ENCODE data around the gene PRSS21. TPM values are rescaled to one million over a fixed set of nuclear protein-coding genes. Genes with fewer than 3 reads are reported as not detected.

The PRSS21 gene
- total RNA-seq, 5 donors from 2014 or later (not counting 1 experiment from before 2014, with no cell fraction given) = 0.90 to 8.3 (median 3.3) TPM

DNA sequence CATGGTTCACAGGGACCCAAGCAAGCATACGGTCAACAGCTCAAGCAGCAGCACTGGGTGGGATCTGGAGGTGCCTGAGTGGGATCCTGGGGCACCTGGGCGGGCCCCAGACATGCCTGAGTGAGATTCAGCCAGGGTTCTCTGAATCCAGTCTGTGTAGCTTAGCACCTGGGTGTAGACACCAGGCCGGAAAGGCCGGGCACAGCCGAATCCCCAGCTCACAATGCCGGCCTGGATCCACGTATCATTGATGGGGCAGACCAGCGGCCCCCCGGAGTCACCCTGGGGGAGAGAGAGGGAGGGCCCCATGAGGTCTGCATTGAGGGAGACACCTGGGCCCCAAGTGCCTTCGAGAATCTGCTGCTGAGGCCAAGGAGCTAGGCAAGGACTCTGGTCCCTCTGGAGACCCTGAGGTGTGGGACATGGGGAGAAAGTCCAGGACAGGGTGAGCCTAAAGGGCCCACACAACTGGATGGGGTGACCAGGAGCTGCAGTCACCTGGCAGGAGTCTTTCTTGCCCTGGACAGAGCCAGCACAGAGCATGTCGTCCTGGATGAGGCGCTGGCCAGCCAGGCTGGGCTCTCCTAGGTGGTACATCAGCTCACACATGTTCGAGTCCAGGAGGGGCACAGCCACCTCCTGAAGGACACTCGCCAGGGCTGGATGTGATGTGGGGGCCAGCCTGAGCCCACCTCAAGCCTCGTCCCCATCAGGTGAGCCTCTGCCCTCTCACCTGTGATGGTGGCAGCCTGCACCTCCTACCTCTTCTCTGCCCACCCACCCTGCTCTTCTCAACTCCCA lies 22.8 kb downstream of the PRSS21 start:
- ChIA-PET CTCF (interaction anchor here (0.9 to 2.6 kb wide), 3 partner anchors 26 to 28 kb away, joined by 4 to 19 read pairs (median 5); no protein-coding TSS in a partner anchor), POLR2A (no interaction called here)
- Mint-ChIP-seq H3K9me3 (no peaks in the 10 kb centered on the region), H3K36me3 (no peaks in the 10 kb centered on the region), H3K4me1 (peaks cover 16 to 55% (median 39%) of the 10 kb centered on the region in 3 donors), H3K27me3 (peaks cover 0 to 4% of the 10 kb centered on the region in 2 donors), H3K4me3 (peak overlapping the region in 1 of 3 donors; percentile 42), H3K27ac (peak overlapping the region in 1 of 2 donors; percentile 39)
- Histone ChIP-seq H3K27me3 (replicated peaks in 1 of 2; ENCODE audit: control insufficient read depth in 2 of 2, extremely low read depth in 1 of 2, insufficient read depth in 2 of 2, low read length in 1 of 2) (peaks cover 0 to 10% of the 10 kb centered on the region in 2 experiments), H3K36me3 (ENCODE audit: control insufficient read depth in 2 of 2, extremely low read depth in 1 of 2, insufficient read depth in 1 of 2, low read length in 1 of 2) (no peaks in the 10 kb centered on the region), H3K4me3 (ENCODE audit: control insufficient read depth in 1 of 2, extremely low read depth in 1 of 2, low read length in 1 of 2) (no peak overlapping the region), H3K4me1 (ENCODE audit: control insufficient read depth in 1 of 2, extremely low read depth in 1 of 2, insufficient read depth in 2 of 2, low read length in 2 of 2) (peaks cover 22 to 47% of the 10 kb centered on the region in 2 experiments), H3K9me3 (no peaks in the 10 kb centered on the region), H3K27ac (ENCODE audit: low read length) (peak overlapping the region; percentile 91)
- no peak for DNase-seq
- ATAC-seq (replicated peaks in 1 of 4) = no peak
- 95% methylated on average over 9 of the region's 15 CpGs for WGBS (ENCODE audit: insufficient coverage)

GRCh38 chr16:2840914-2841313 lies 23.9 kb downstream of the PRSS21 start:
- Mint-ChIP-seq H3K4me3 (peak overlapping the region in 1 of 3 donors; percentile 66), H3K4me1 (peaks cover 16 to 56% (median 45%) of the 10 kb centered on the region in 3 donors), H3K9me3 (no peaks in the 10 kb centered on the region), H3K27ac (no peak overlapping the region), H3K27me3 (peaks cover 0 to 3% of the 10 kb centered on the region in 2 donors), H3K36me3 (no peaks in the 10 kb centered on the region)
- Histone ChIP-seq H3K4me3 (ENCODE audit: control insufficient read depth in 1 of 2, extremely low read depth in 1 of 2, low read length in 1 of 2) (peak overlapping the region in 1 of 2 donors; percentile 38), H3K9me3 (no peaks in the 10 kb centered on the region), H3K27ac (ENCODE audit: low read length) (peak overlapping the region; percentile 91), H3K4me1 (ENCODE audit: control insufficient read depth in 1 of 2, extremely low read depth in 1 of 2, insufficient read depth in 2 of 2, low read length in 2 of 2) (peaks cover 22 to 47% of the 10 kb centered on the region in 2 experiments), H3K27me3 (replicated peaks in 1 of 2; ENCODE audit: control insufficient read depth in 2 of 2, extremely low read depth in 1 of 2, insufficient read depth in 2 of 2, low read length in 1 of 2) (peaks cover 0 to 6% of the 10 kb centered on the region in 2 experiments), H3K36me3 (ENCODE audit: control insufficient read depth in 2 of 2, extremely low read depth in 1 of 2, insufficient read depth in 1 of 2, low read length in 1 of 2) (no peaks in the 10 kb centered on the region)
- ATAC-seq (replicated peaks in 1 of 4) (no peak), DNase-seq (peak in 1 of 35 experiments; percentile 19)
- 30% methylated on average over 2 of the region's 12 CpGs for WGBS (ENCODE audit: insufficient coverage)
- CTCF ChIA-PET = no interaction called here
- POLR2A ChIA-PET = no interaction called here

DNA sequence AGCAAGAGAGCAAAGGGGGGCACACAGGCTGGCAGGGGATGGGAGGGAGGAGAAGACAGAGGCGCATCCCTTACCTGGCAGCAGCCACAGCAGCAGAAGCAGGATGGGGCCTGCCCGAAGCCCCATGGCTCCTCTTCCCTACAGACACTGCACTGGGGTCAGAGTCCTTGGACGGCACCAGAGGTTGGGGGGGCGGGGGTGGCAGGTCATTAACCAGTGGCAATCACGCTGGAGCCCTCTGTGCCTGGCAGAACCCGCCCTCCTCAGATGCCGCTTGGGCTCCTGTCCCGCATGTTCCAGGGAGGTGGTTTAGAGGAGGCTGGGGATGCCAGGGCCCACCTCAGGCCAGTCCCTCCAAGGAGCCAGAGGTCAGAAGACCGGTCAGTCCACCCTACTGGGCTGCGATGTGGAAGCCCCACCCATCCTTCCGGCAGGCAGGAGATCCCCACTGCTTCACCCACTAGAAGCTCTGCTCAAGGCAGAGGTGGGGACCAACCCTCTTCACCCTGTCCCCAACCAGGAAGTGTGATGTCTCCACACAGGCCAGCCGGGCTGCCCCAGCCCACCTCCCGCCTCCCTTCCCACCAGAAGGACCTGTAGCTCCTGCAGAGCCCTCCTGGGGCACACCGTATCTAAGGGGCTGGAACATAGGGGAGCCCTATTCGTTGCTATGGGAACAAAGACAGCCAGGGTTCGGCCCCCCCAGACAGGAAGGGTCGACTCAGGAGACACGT lies 24.7 kb downstream of the PRSS21 start:
- no peaks in the 10 kb centered on the region for H3K36me3 ChIP-seq (ENCODE audit: control insufficient read depth in 2 of 2, extremely low read depth in 1 of 2, insufficient read depth in 1 of 2, low read length in 1 of 2)
- H3K4me1 ChIP-seq (ENCODE audit: control insufficient read depth in 1 of 2, extremely low read depth in 1 of 2, insufficient read depth in 2 of 2, low read length in 2 of 2) = peaks cover 22 to 47% of the 10 kb centered on the region in 2 experiments
- ChIA-PET CTCF (interaction anchor here in 1 of 2 donors (0.5 to 4.4 kb wide), 2 partner anchors 26 to 64 kb away, joined by 5 to 16 read pairs; no protein-coding TSS in a partner anchor), POLR2A (no interaction called here)
- peaks cover 0 to 3% of the 10 kb centered on the region in 2 donors for H3K27me3 Mint-ChIP-seq
- WGBS (ENCODE audit: insufficient coverage) = 60% methylated on average over 17 of the region's 18 CpGs
- H3K4me1 Mint-ChIP-seq = peaks cover 16 to 58% (median 49%) of the 10 kb centered on the region in 3 donors
- H3K4me3 ChIP-seq (ENCODE audit: control insufficient read depth in 1 of 2, extremely low read depth in 1 of 2, low read length in 1 of 2) = peak overlapping the region; percentile 12 to 38
- H3K27me3 ChIP-seq (replicated peaks in 1 of 2; ENCODE audit: control insufficient read depth in 2 of 2, extremely low read depth in 1 of 2, insufficient read depth in 2 of 2, low read length in 1 of 2) = no peaks in the 10 kb centered on the region
- peak overlapping the region; percentile 92 to 95 for H3K27ac Mint-ChIP-seq
- H3K27ac ChIP-seq (ENCODE audit: low read length) = peak overlapping the region; percentile 91
- ATAC-seq (replicated peaks in 1 of 4) = peak in 1 of 4 experiments; percentile 15
- H3K9me3 Mint-ChIP-seq = no peaks in the 10 kb centered on the region
- H3K9me3 ChIP-seq = no peaks in the 10 kb centered on the region
- peak in 3 of 35 experiments; percentile 20 to 43 (median 34) for DNase-seq
- peak overlapping the region; percentile 21 to 66 (median 62) for H3K4me3 Mint-ChIP-seq
- H3K36me3 Mint-ChIP-seq = no peaks in the 10 kb centered on the region

GRCh38 chr16:2842340-2843000 lies 25.4 kb downstream of the PRSS21 start:
- Mint-ChIP-seq H3K9me3 (no peaks in the 10 kb centered on the region), H3K4me1 (peaks cover 16 to 61% (median 49%) of the 10 kb centered on the region in 3 donors), H3K4me3 (peak overlapping the region; percentile 62 to 66 (median 63)), H3K36me3 (no peaks in the 10 kb centered on the region), H3K27me3 (no peaks in the 10 kb centered on the region), H3K27ac (peak overlapping the region; percentile 92 to 95)
- peak; percentile 32 to 85 (median 58) for DNase-seq
- H3K4me1 ChIP-seq (ENCODE audit: control insufficient read depth in 1 of 2, extremely low read depth in 1 of 2, insufficient read depth in 2 of 2, low read length in 2 of 2) = peaks cover 22 to 50% of the 10 kb centered on the region in 2 experiments
- no peaks in the 10 kb centered on the region for H3K36me3 ChIP-seq (ENCODE audit: control insufficient read depth in 2 of 2, extremely low read depth in 1 of 2, insufficient read depth in 1 of 2, low read length in 1 of 2)
- peak; percentile 50 to 74 (median 62) for ATAC-seq (replicated peaks in 1 of 4)
- WGBS (ENCODE audit: insufficient coverage) = 23% methylated on average over 39 of the region's 40 CpGs
- no peaks in the 10 kb centered on the region for H3K9me3 ChIP-seq
- peak overlapping the region; percentile 91 for H3K27ac ChIP-seq (ENCODE audit: low read length)
- CTCF ChIA-PET = interaction anchor here in 1 of 2 donors (4.4 kb wide), 1 partner anchor 26 kb away, joined by 16 read pairs; no protein-coding TSS in a partner anchor
- peaks cover 0 to 3% of the 10 kb centered on the region in 2 experiments for H3K27me3 ChIP-seq (replicated peaks in 1 of 2; ENCODE audit: control insufficient read depth in 2 of 2, extremely low read depth in 1 of 2, insufficient read depth in 2 of 2, low read length in 1 of 2)
- POLR2A ChIA-PET = no interaction called here
- H3K4me3 ChIP-seq (ENCODE audit: control insufficient read depth in 1 of 2, extremely low read depth in 1 of 2, low read length in 1 of 2) = peak overlapping the region; percentile 12 to 38

GRCh38 chr16:2843526-2843925 lies 26.5 kb downstream of the PRSS21 start:
- H3K9me3 ChIP-seq = no peaks in the 10 kb centered on the region
- no peak overlapping the region for H3K4me3 ChIP-seq (ENCODE audit: control insufficient read depth in 1 of 2, extremely low read depth in 1 of 2, low read length in 1 of 2)
- peak overlapping the region; percentile 4 for H3K27ac ChIP-seq (ENCODE audit: low read length)
- peaks cover 22 to 48% of the 10 kb centered on the region in 2 experiments for H3K4me1 ChIP-seq (ENCODE audit: control insufficient read depth in 1 of 2, extremely low read depth in 1 of 2, insufficient read depth in 2 of 2, low read length in 2 of 2)
- H3K36me3 ChIP-seq (ENCODE audit: control insufficient read depth in 2 of 2, extremely low read depth in 1 of 2, insufficient read depth in 1 of 2, low read length in 1 of 2) = no peaks in the 10 kb centered on the region
- 91% methylated on average over 7 of the region's 8 CpGs for WGBS (ENCODE audit: insufficient coverage)
- DNase-seq = no peak
- no peaks in the 10 kb centered on the region for H3K36me3 Mint-ChIP-seq
- no peak for ATAC-seq (replicated peaks in 1 of 4)
- no peaks in the 10 kb centered on the region for H3K9me3 Mint-ChIP-seq
- peaks cover 10 to 54% (median 44%) of the 10 kb centered on the region in 3 donors for H3K4me1 Mint-ChIP-seq
- POLR2A ChIA-PET = interaction anchor here in 1 of 2 donors (0.5 kb wide), 1 partner anchor 40 kb away, joined by 3 read pairs; no protein-coding TSS in a partner anchor
- CTCF ChIA-PET = interaction anchor here in 1 of 2 donors (0.6 to 4.4 kb wide), 2 partner anchors 25 to 39 kb away, joined by 4 to 16 read pairs; partner anchors contain the start of gene FLYWCH2
- no peaks in the 10 kb centered on the region for H3K27me3 Mint-ChIP-seq
- H3K4me3 Mint-ChIP-seq = no peak overlapping the region
- H3K27me3 ChIP-seq (replicated peaks in 1 of 2; ENCODE audit: control insufficient read depth in 2 of 2, extremely low read depth in 1 of 2, insufficient read depth in 2 of 2, low read length in 1 of 2) = peaks cover 0 to 3% of the 10 kb centered on the region in 2 experiments
- peak overlapping the region; percentile 83 to 84 for H3K27ac Mint-ChIP-seq
